ENCODE results near the gene TBCD.
"Not testable (repeated sequence)": the region's sequence is repeated elsewhere in the genome, so short reads cannot be mapped to it uniquely, and the experiment has no call there.

Gene TBCD

GRCh38 chr17:82940226-82941020 lies 188.6 kb downstream of the TBCD start:
- no peak for DNase-seq (ENCODE audit: low read depth)

DNA sequence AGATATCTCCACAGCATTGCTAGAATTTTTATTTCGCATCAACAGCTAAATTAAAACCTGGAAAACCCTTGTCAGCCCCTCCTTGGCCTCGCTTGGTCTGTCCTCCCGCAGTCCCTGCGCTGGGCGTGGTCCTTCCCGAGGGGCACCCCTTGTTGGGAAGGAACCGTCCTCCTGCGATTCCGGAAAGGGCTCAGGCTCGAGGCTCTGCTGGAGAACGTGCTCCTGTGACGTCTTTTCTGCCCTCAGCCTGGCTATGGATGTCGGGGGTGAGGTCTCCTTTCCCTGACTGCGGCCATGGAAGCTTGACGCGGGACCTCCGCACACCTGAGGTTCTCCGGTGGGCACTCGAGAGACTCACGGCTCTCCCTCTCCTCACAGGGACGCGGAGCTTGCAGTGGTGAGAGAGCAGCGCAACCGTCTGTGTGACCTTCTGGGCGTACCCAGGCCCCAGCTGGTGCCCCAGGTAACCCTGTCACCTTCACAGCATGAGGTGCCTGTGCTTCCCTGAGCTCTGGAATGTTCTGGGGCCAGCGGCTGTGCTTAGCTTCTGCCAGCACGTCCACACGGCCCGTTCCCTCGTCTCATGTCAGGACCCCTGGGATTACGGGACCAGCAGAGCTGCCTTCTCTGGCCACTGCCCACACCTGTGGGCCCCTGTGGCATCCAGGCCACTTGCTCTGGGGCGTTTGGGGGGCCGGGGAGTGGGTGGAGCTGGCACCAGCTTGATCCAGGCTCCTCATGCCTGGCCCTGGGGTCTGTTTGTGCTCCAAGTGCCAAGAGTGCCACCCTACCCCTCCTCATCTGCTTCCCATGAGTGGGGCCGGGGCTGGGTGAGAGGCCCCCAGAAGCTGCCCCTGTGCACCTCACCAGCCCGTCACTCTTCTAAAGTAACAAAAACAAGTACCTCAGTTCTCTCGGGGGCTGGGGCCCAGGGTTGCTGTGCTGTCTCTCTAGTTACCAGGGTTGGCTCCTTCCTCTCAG lies 189.4 kb downstream of the TBCD start:
- DNase-seq (ENCODE audit: low read depth): no peak

DNA sequence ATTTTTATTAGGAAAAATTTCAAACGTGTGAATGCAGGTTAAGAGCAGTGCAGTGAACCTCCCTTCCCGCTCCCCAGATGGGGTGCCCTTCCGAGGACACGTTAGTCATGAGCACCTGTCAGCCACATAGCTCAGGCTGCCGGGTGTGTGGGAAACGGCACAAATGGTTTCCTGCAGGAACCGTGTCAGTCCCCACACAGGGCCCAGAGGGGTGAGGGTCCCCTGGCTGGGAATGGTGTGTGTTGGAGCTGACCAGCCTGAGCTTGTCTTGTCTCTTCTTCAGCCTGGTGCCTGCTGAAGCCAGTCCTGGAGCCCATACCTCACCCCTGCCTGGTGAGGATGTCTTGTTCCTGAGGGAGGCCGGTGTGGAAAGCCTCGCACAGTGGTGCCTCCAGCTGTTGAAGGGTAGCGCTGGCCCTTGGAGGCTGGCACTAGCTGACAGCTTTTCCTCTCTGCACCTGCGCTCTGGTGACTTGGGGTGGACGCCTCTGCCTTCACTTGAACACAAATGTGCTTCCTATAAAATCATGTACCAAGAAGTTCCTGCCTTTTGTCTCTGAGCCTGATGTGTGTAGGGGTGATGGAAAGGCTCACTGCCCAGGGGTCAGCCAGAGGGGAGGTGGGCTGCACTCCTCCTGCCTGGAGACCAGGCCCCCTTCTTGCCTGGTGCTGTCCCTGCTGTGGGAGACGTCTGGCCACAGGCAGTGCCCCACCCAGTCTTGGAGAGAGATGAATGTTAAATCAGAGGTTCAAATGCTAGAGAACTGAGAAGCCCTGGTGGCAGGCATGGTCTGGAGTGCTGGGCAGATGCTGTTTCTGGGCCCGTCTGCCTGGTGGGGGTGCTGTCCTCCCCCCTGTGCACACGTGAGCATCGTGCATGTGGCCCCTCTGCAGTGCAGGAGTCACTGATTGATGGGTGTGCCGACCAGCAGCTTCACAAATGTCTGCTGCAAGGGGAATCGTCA lies 190.6 kb downstream of the TBCD start:
- DNase-seq (ENCODE audit: low read depth): no peak

DNA sequence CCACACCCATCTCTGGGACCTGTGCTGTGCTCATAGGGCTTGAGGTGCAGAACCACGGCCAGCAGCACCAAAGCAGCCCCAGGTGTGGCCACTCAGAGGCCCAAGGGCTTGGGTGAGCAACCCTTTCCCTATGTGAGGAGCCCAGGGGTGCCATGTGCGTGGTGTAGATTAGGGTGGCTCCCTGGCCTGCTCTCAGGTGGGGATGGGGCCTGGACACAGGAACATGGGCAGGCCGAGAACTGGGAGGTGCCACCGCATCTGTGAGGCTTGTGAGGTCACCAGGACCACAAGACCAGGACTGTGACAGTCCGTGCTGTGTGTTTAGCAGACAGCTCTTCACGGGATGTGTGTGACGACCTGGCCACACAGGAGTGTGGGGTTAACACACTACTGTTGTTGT lies 191.5 kb downstream of the TBCD start:
- no peak for DNase-seq (ENCODE audit: low read depth)

- DNase-seq (ENCODE audit: low read depth): no peak
These were observed 191.9 kb downstream of the TBCD start for GRCh38 chr17:82943751-82944150.

GRCh38 chr17:82944990-82945389 lies 193.1 kb downstream of the TBCD start:
- no peak for DNase-seq (ENCODE audit: low read depth)

DNA sequence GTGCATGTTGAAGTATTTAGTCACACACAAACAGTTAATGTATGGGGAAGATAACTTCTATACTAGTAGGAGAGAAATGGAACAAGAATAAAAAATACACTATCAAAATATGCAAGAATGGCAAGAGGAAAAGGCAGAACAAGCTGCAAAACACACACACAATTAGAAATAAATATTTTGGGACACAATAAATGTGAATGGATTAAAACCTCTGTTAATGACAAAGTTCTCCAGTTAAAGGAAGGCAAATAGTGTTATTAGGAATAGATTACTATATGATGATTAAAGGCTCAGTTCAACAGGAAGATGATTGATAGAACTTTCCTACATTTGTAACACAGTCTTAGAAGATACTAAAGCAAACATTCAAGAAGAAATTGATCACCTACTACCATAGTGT lies 194.2 kb downstream of the TBCD start:
- no peak for DNase-seq (ENCODE audit: low read depth)

GRCh38 chr17:82947051-82947991 lies 195.5 kb downstream of the TBCD start:
- DNase-seq (ENCODE audit: low read depth): no peak

DNA sequence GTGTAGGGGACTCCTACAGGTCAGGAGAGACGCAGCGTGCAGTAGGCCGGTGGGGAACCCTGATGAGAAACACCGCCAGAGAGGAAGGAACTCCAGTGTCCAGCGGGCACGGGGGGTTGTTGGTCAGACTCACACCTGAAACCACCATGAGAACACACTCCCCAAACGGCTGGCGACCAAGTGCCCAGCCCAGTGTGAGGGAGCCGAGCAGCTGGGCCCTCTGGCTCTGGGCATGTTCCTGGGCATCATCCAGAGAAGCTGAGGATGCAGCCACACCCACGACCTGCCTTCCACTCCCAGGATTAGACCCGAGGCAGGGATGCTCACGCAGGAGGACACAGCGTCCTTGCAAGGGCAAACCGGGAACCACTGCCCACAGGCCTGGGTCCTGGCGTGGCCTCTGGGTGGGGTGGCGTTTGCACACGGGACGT lies 196.2 kb downstream of the TBCD start:
- no peak for DNase-seq (ENCODE audit: low read depth)

GRCh38 chr17:82948957-82949356 lies 197.1 kb downstream of the TBCD start:
- DNase-seq (ENCODE audit: low read depth): no peak

GRCh38 chr17:82949361-82949760 lies 197.5 kb downstream of the TBCD start:
- no peak for DNase-seq (ENCODE audit: low read depth)

- DNase-seq (ENCODE audit: low read depth): no peak
These were observed 198.1 kb downstream of the TBCD start for GRCh38 chr17:82949984-82950383.

DNA sequence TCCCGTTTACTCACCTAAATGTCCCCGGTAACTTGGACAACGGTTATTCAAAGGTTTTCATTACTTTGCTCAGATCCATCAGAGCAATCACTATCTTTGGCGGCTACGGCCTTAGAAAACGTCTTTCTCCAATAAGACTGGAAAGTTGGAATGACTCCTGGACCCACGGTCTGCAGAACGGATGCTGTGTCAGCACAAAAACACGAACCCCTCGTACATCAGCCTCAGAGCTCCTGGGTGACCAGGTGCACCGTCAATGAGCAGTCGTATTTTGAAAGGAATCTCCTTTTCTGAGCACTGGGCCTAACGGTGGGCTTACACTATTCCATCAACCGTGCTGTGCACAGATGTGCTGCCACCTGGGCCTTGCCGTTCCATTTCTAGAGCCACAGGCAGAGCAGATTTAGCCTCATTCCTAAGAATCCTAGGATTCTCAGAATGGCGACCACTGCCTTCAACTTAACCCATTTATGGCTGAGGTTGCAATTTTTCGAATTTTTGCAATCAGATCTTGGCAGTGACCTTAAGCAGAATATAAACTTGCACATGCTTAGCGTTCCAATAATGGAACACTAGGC lies 198.7 kb downstream of the TBCD start:
- no peak for DNase-seq (ENCODE audit: low read depth)

GRCh38 chr17:82952019-82952418 lies 200.2 kb downstream of the TBCD start:
- no peak for DNase-seq (ENCODE audit: low read depth)

- DNase-seq (ENCODE audit: low read depth): not testable (repeated sequence)
These were observed 203.2 kb downstream of the TBCD start for GRCh38 chr17:82955106-82955505.

GRCh38 chr17:82955627-82956026 lies 203.8 kb downstream of the TBCD start:
- not testable (repeated sequence) for DNase-seq (ENCODE audit: low read depth)

- DNase-seq (ENCODE audit: low read depth): no peak
These were observed 204.4 kb downstream of the TBCD start for GRCh38 chr17:82956146-82956725.

GRCh38 chr17:82956726-82957468 lies 205.0 kb downstream of the TBCD start:
- DNase-seq (ENCODE audit: low read depth): no peak

GRCh38 chr17:82957469-82957795 lies 205.6 kb downstream of the TBCD start:
- no peak for DNase-seq (ENCODE audit: low read depth)
